Hepatocyte (in vitro differentiated cells): ENCODE data around the gene CDK5R2. TPM values are rescaled to one million over a fixed set of nuclear protein-coding genes. Genes with fewer than 3 reads are reported as not detected.

Experiments used
- DNase-seq: peaks from one replicate; pipeline ENCODE4 v3.0.0-alpha.2; 2016; ENCODE audit warnings: low spot score
- H2AFZ ChIP-seq: fragments of 200-600 bp; sonication (generic); 2 replicates; pipeline ENCODE4 v1.6.0; 2016; ENCODE audit warnings: antibody characterized with exemption, mild to moderate bottlenecking
- H3K27ac ChIP-seq: fragments of 200-600 bp; sonication (generic); 2 replicates; pipeline ENCODE4 v1.5.1; 2016; ENCODE audit warnings: mild to moderate bottlenecking
- H3K27me3 ChIP-seq: fragments of 200-600 bp; sonication (generic); 2 replicates; pipeline ENCODE4 v1.6.1; 2016
- H3K36me3 ChIP-seq: fragments of 200-600 bp; sonication (generic); replicated peaks from 2 replicates; pipeline ENCODE4 v1.5.1; 2016; ENCODE audit warnings: low read depth; ENCODE audit not compliant: insufficient read depth
- H3K4me1 ChIP-seq: fragments of 200-600 bp; sonication (generic); 2 replicates; pipeline ENCODE4 v1.5.1; 2016; ENCODE audit warnings: mild to moderate bottlenecking, moderate library complexity; ENCODE audit not compliant: insufficient read depth
- H3K4me2 ChIP-seq: fragments of 200-600 bp; sonication (generic); 2 replicates; pipeline ENCODE4 v1.6.0; 2016
- H3K4me3 ChIP-seq: fragments of 200-600 bp; sonication (generic); 2 replicates; pipeline ENCODE4 v1.5.1; 2016; ENCODE audit warnings: mild to moderate bottlenecking
- H3K79me2 ChIP-seq: fragments of 200-600 bp; sonication (generic); 2 replicates; pipeline ENCODE4 v1.6.0; 2017; ENCODE audit warnings: mild to moderate bottlenecking
- H3K9me2 ChIP-seq: fragments of 200-600 bp; sonication (generic); replicated peaks from 2 replicates; pipeline ENCODE4 v1.6.0; 2017; ENCODE audit warnings: mild to moderate bottlenecking; ENCODE audit not compliant: insufficient read depth
- H3K9me3 ChIP-seq: fragments of 200-600 bp; sonication (generic); 2 replicates; pipeline ENCODE4 v1.5.1; 2016; ENCODE audit warnings: low read depth, mild to moderate bottlenecking
- H4K20me1 ChIP-seq: fragments of 200-600 bp; sonication (generic); 2 replicates; pipeline ENCODE4 v1.6.0; 2016; ENCODE audit warnings: mild to moderate bottlenecking; ENCODE audit not compliant: insufficient read depth, poor library complexity, severe bottlenecking
- CTCF ChIP-seq: fragments of 200-600 bp; sonication (generic); IDR thresholded peaks from 2 replicates; pipeline ENCODE4 v1.5.1; 2016; ENCODE audit warnings: antibody characterized with exemption, mild to moderate bottlenecking; ENCODE audit not compliant: poor library complexity
- EZH2 ChIP-seq: fragments of 200-600 bp; sonication (generic); IDR thresholded peaks from 2 replicates; pipeline ENCODE4 v1.6.1; 2016; ENCODE audit warnings: antibody characterized with exemption, mild to moderate bottlenecking, borderline replicate concordance
- EZH2phosphoT487 ChIP-seq: fragments of 200-600 bp; sonication (generic); IDR thresholded peaks from one replicate; pipeline ENCODE4 v1.6.1; 2018; ENCODE audit warnings: antibody characterized with exemption, mild to moderate bottlenecking, low read depth, moderate library complexity; ENCODE audit not compliant: unreplicated experiment, severe bottlenecking
- WGBS: methylation state at CpG from one replicate; pipeline ENCODE4 v1.1.6; 2016; ENCODE audit warnings: low lambda C conversion rate; ENCODE audit errors: missing lambda C conversion rate; 5-methylcytosine and 5-hydroxymethylcytosine counted together
- polyA plus RNA-seq: library from polyadenylated mRNA; unstranded; fragments of >200 nt; fragmentation: Nextera tagmentation; extraction: Ambion mirVana; gene quantifications from 2 replicates; pipeline ENCODE4 v1.2.1, GENCODE V29; 2016
- total RNA-seq: library from RNA; depleted of rRNA; stranded (reverse); fragments of >200 nt; gene quantifications from 2 replicates; pipeline ENCODE4 v1.2.3, GENCODE V29; 2014

CDK5R2 gene
- total and polyA plus RNA-seq, 2 experiments from 2014 or later, result 0.37 TPM; not detected in 1

DNA sequence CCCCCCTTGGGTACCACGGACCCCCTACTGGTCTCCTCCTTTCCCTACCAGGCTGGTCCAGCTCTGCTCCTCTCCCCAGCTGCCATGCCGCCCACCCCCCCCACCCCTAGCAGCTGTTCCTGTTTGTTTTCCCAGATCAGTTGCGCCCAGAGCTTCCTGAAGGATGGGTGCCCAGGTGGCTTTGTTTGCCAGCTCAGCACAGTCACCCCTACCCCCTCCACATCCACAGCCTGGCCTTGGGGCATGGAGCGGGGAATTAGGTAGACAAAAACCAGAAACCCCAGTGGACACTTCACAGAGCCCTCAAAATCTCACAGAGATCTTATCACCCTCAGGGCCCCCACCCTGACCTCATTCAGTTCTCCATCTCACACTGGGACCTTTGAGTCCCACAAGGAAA is 37.5 kb downstream of the CDK5R2 start:
- H3K27ac ChIP-seq, result no peak overlapping the region
- peaks cover 85% of the 10 kb centered on the region for H3K27me3 ChIP-seq
- DNase-seq, result no peak
- no peak overlapping the region for H3K4me3 ChIP-seq
- H3K36me3 ChIP-seq, result no peaks in the 10 kb centered on the region
- H4K20me1 ChIP-seq, result no peaks in the 10 kb centered on the region
- no peaks in the 10 kb centered on the region for H3K79me2 ChIP-seq
- peaks cover 21% of the 10 kb centered on the region for H3K4me1 ChIP-seq
- TF ChIP-seq CTCF (no peak), EZH2phosphoT487 (no peak), EZH2 (no peak)
- H3K9me2 ChIP-seq, result no peaks in the 10 kb centered on the region
- no peaks in the 10 kb centered on the region for H3K9me3 ChIP-seq
- WGBS, result 61% methylated on average over 4 of the region's 4 CpGs
- no peak overlapping the region for H2AFZ ChIP-seq
- no peak overlapping the region for H3K4me2 ChIP-seq

DNA sequence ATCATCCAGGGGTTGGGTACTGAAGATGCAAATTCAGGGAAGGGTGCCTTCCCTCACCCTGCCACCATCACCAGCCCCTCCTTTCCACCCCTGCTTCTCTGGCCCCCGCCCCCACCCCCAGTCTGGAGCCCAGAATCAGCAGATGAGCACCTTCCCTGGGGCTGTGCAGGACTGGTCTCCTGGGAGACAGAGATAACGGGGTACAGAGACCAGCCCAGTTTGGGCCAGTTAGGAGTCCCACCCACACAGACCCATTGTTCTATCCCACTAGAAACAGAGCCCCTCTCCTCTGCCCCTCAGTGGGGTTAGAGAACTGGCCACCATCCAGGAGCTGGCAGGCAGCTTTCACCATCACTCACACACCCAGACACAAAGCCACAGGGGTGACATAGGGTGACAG is 38.3 kb downstream of the CDK5R2 start:
- peaks cover 27% of the 10 kb centered on the region for H3K4me1 ChIP-seq
- H2AFZ ChIP-seq, result no peak overlapping the region
- no peak overlapping the region for H3K27ac ChIP-seq
- whole genome bisulfite sequencing, result 67% methylated on average over 1 of the region's 2 CpGs
- no peaks in the 10 kb centered on the region for H3K9me2 ChIP-seq
- H3K27me3 ChIP-seq, result peaks cover 84% of the 10 kb centered on the region
- no peaks in the 10 kb centered on the region for H3K79me2 ChIP-seq
- no peak for DNase-seq
- H3K9me3 ChIP-seq, result no peaks in the 10 kb centered on the region
- H3K4me2 ChIP-seq, result no peak overlapping the region
- no peak overlapping the region for H3K4me3 ChIP-seq
- H4K20me1 ChIP-seq, result no peaks in the 10 kb centered on the region
- TF ChIP-seq CTCF (no peak), EZH2 (no peak), EZH2phosphoT487 (no peak)
- no peaks in the 10 kb centered on the region for H3K36me3 ChIP-seq

GRCh38 chr2:218998414-218999002 is 39.0 kb downstream of the CDK5R2 start:
- Histone ChIP-seq H3K9me2 (no peaks in the 10 kb centered on the region), H3K9me3 (no peaks in the 10 kb centered on the region), H3K27ac (no peak overlapping the region), H3K4me3 (no peak overlapping the region), H2AFZ (no peak overlapping the region), H3K4me1 (peaks cover 21% of the 10 kb centered on the region), H3K27me3 (peaks cover 84% of the 10 kb centered on the region), H3K79me2 (no peaks in the 10 kb centered on the region), H3K4me2 (no peak overlapping the region), H3K36me3 (no peaks in the 10 kb centered on the region), H4K20me1 (no peaks in the 10 kb centered on the region)
- DNase-seq, result no peak
- TF ChIP-seq EZH2phosphoT487 (no peak), CTCF (no peak), EZH2 (no peak)
- 79% methylated on average over 12 of the region's 12 CpGs for WGBS
